ENCODE data around the gene PHF20.

GRCh38 chr20:35750611-35751010 is 21.2 kb upstream of the PHF20 start:
- no peak for TF ChIP-seq ZNF274 (IDR thresholded peaks at IDR 0.05; ENCODE audit: low read depth, low read length)
- TF ChIP-seq SUZ12 (IDR thresholded peaks at IDR 0.05; ENCODE audit: extremely low read depth, insufficient read depth, insufficient read length) = no peak
